HL-60 (cell line): ENCODE data around the gene XPNPEP3.

ENCODE experiments used
- DNase-seq, 2 experiments: peaks; one replicate each; pipeline ENCODE4 v3.0.0-alpha.2; 2010 to 2020; ENCODE audit warnings: low read depth in 1 of 2, low spot score in 1 of 2
- H3K27ac ChIP-seq: fragments of 250-450 bp; sonication (Bioruptor Pico); replicated peaks from 2 replicates; pipeline ENCODE4 v1.5.1; 2020; ENCODE audit warnings: mild to moderate bottlenecking, moderate library complexity
- H3K27me3 ChIP-seq: fragments of 250-450 bp; sonication (Bioruptor Pico); 2 replicates; pipeline ENCODE4 v1.5.1; 2021; ENCODE audit warnings: mild to moderate bottlenecking, moderate library complexity; ENCODE audit not compliant: insufficient read depth, poor library complexity, severe bottlenecking
- H3K4me3 ChIP-seq: replicated peaks from 2 replicates; pipeline ENCODE4 v1.5.1; 2011; ENCODE audit warnings: mild to moderate bottlenecking, control low read depth, low read length; ENCODE audit not compliant: insufficient read depth
- CTCF ChIP-seq: IDR thresholded peaks from one replicate; pipeline ENCODE4 v1.5.1; 2011; ENCODE audit warnings: low read length, control low read depth, inconsistent platforms; ENCODE audit not compliant: insufficient read depth
- GABPA ChIP-seq: IDR thresholded peaks from 2 replicates; pipeline ENCODE4 v1.6.1; 2012; ENCODE audit warnings: low read depth
- POLR2AphosphoS5 ChIP-seq: IDR thresholded peaks from 2 replicates; pipeline ENCODE4 v1.6.1; 2012; ENCODE audit warnings: low read depth
- REST ChIP-seq: IDR thresholded peaks from 2 replicates; pipeline ENCODE4 v1.6.1; 2012; ENCODE audit warnings: low read depth; ENCODE audit not compliant: insufficient replicate concordance
- SPI1 ChIP-seq: IDR thresholded peaks from 2 replicates; pipeline ENCODE4 v1.6.1; 2012; ENCODE audit warnings: low read depth, mild to moderate bottlenecking, borderline replicate concordance

The XPNPEP3 gene

DNA sequence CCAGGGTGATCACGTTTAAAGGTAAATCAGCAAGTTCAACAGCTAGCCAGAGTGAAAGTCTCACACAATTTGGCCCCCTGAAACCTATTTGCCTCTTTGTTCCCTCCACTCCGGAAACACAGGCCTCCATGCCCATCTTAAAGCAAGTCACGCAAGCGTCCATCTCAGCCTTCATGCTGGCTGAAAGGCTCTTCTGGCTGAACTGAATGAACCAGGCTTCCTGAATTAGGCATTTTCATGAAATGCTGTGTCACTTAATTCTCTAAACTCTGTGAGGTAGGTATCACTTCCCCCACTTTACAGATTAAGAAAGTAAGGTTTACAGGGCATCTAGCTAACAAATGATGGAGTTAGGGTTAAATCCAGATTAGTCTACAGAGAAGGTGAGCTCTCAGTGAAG, 39.2 kb upstream of the XPNPEP3 start:
- H3K4me3 ChIP-seq = peak overlapping the region; percentile 99
- no peak overlapping the region for H3K27ac ChIP-seq
- no peak for TF ChIP-seq GABPA
- TF ChIP-seq REST = no peak
- no peak for TF ChIP-seq SPI1
- TF ChIP-seq POLR2AphosphoS5 = no peak
- TF ChIP-seq CTCF = no peak

GRCh38 chr22:40818192-40818746, 38.7 kb upstream of the XPNPEP3 start:
- Histone ChIP-seq H3K27me3 (no peaks in the 10 kb centered on the region), H3K27ac (no peak overlapping the region; the same call in none of the 2 replicates), H3K4me3 (peak overlapping the region; percentile 99)
- TF ChIP-seq REST (no peak), SPI1 (peak; percentile 30; the same call in 1 of the 2 replicates), POLR2AphosphoS5 (no peak), CTCF (no peak), GABPA (no peak)
- DNase-seq = peak in 1 of 2 experiments; percentile 9

More for the DNA sequence above, 39.2 kb upstream of the XPNPEP3 start:
- no peak for DNase-seq
- H3K27me3 ChIP-seq = no peaks in the 10 kb centered on the region

DNA sequence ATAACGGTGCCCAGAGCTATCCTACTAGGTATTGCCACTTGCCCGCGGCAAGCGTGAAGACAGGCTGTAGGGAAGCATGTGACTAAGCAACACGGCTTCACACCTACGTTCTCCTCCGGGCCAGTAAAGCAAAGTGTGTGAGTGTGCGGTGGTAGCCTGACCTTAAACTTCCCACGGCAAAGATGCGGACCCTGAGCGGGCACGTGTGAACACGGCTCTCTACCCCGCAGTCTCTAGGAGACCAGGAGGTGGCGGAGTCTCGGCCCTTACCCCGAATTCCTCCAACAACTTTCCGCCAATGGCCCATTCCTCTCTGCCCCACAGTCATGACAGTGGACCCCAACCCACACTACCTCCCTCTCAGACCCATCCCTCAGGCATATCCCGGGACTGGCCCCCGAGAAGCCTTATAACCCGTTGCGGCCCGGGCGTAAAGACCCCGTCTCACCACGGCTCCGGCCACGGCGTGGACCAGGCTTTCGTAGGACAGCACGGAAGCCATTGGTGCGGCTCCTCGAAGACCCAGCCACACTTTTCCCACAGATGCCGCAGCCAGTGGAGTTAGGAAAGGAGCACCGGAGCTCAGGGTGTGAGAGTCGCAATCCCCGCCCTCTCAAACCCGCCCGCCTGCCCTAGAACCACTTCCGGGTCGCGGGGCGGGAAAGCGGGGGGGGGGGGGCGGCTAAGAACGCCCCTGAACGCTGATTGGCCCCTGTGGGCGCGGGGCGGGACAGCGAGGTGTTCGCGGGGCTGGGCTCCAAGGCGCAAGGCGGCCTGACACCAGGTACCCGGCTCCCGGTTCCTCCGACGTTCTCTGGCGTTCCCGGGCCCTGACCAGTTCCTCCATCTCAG, 38.0 kb upstream of the XPNPEP3 start, which contains the start of gene SLC25A17:
SLC25A17 (minus strand) TSS at position 600 of the 852 bp plus-strand sequence; CDS start at position 502, 98 bp downstream.
- peak within 1 kb of the TSS; percentile 76 for H3K27ac ChIP-seq
- peak; percentile 10 for TF ChIP-seq CTCF
- TF ChIP-seq POLR2AphosphoS5 = no peak; the same call in 1 of the 2 replicates
- TF ChIP-seq GABPA = peak; percentile 76
- no peak for TF ChIP-seq REST
- H3K4me3 ChIP-seq = peak within 1 kb of the TSS; percentile 99
- DNase-seq = peak; percentile 77 to 85
- no peaks in the 10 kb centered on the region for H3K27me3 ChIP-seq
